ENCODE results near the gene SUMO2.
"Not testable (repeated sequence)": the region's sequence is repeated elsewhere in the genome, so short reads cannot be mapped to it uniquely, and the experiment has no call there.

SUMO2 gene

DNA sequence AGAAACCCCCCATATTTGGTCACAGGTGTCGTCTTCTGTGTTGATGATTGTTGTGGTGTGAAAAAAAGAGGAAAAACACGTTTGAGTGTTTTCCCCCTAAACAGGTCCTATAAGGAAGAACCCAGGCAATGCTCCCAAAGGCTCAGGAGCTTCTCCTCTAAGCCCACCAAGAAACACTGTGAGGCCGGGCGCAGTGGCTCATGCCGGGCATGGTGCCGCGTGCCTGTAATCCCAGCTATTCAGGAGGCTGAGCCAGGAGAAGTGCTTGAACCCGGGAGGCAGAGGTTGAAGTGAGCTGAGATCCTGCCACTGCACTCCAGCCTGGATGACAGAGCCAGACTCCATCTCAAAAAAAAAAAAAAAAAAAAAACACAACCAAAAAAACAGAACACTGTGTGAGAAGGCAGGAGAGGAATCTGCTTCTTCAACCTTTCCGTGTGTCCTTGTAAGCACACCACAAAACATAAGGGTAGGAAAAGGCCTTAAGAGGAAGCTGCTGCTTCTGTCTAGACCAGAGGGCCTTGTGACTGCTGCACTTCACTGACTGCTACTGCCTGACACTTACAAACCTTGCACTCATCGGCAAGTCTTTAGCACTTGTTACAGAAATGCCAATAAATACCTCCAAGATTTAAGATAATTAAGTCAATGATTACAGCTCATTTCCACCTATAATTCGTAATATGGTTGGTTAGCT lies 37.8 kb downstream of the SUMO2 start:
- no peak for DNase-seq (ENCODE audit: low read depth)

DNA sequence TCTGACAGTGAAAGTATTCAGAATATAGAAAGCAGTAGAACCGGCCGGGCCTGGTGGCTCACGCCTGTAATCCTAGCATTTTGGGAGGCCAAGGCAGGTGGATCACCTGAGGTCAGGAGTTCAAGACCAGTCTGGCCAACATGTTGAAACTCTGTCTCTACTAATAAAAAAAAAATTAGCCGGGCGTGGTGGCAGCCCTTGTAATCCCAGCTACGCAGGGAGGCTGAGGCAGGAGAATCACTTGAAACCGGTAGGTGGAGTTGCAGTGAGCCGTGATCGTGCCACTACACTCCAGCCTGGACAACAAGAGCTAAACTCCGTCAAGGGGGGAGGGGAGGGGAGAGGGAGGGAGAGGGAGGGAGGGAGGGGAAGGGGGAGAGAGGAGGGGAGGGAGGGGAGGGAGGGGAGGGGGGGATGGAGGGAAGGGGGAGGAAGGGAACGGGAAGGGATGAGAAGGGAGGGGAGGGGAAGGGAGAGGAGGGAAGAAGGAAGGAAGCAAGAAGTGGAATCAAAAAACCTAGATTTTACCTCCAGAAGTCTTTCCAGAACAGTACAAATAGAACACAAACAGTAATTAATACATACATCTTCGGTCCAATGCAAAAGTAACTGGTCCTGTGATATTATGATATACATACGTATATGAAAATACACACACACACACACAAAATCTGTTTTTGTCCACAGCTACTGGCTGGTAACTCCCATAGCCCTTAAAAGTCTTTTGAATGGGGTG lies 40.4 kb downstream of the SUMO2 start:
- DNase-seq (ENCODE audit: low read depth): no peak

DNA sequence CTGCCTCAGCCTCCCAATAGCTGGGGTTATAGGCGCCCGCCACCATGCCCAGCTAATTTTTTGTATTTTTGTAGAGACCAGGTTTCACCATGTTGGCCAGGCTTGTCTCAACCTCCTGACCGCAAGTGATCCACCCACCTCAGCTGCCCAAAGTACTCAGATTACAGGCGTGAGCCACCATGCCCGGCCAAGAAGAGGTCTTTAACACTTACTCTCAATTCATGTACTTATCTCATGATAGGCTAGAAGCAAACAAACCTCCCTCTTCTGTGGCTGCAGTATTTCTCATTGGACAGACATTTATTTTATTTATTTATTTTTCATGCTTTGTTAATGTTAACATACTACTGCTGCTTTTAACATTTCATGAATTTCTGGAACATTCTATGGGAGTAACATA lies 44.2 kb downstream of the SUMO2 start:
- DNase-seq (ENCODE audit: low read depth): no peak

DNA sequence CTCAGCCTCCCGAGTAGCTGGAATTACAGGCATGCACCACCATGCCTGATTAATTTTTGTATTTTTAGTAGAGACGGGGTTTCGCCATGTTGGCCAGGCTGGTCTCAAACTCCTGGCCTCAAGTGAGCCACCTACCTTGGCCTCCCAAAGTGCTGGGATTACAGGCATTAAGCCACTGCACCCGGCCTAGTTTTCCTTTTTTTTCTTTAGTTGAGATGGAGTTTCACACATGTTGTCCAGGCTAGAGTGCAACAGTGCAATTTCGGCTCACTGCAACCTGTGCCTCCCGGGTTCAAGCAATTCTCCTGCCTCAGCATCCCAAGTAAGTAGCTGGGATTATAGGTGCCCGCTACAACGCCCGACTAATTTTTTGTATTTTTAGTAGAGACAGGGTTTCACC lies 45.0 kb downstream of the SUMO2 start:
- not testable (repeated sequence) for DNase-seq (ENCODE audit: low read depth)

DNA sequence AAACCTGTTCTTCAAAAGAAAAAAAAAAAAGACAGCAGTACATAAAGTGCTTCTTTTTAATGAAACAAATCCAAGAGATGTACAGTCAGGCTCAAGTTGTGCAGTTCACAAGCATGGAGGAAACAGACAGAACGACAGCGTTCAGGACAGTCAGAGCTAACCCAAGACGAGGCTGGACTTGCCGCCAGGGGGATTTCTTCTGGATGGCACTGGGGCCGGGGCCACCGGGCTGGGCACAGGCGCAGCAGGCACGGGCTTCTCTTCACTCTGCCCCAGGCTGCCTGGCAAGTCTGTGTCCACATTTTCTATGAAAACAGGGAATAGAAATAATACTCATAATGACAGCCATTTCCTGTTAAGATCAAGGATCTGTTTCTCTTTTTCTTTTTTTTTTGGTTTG lies 46.8 kb downstream of the SUMO2 start:
- no peak for DNase-seq (ENCODE audit: low read depth)

DNA sequence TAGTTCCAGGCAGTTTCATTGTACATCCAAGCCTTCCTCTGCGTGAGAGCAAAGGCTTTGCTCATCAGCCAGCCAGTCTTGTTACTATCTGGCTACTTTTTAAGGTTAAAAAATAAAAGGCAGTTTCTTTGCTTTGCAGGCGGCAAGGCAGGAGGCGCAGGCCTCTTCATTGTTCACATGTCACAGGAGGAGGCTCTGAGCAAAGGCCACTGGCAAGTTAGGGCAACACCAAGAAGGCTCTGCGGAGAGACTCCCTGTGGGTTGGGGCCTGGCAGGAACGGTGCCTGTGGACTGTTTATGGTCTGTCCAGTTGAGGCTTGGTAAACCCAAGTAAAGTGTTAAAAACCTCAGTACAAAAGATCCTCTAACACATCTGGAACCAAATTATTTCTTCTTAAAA lies 47.3 kb downstream of the SUMO2 start:
- no peak for DNase-seq (ENCODE audit: low read depth)

DNA sequence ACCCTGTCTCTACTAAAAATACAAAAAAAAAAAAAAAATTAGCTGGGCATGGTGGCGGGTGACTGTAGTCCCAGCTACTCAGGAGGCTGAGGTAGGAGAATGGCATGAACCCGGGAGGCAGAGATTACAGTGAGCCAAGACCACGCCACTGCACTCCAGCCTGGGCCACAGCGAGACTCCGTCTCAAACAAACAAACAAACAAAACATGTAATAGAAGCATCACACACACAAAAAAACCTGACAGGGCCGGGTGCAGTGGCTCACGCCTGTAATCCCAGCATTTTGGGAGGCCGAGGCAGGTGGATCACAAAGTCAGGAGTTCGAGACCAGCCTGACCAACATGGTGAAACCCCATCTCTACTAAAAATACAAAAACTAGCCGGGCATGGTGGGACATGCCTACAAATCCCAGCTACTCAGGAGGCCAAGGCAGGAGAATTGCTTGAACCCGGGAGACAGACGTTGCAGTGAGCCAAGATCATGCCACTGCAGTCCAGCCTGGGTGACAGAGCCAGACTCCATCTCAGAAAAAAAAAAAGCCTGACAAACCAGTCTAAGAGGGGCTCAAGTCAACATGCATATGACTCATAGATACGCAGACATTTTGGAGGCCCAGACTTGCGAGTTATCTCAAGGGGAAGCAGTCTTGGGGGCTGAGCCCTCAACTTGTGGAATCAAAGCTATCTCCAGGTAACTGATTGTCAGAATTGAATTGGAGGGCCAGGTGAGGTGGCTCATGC lies 49.0 kb downstream of the SUMO2 start:
- DNase-seq (ENCODE audit: low read depth): not testable (repeated sequence)

DNA sequence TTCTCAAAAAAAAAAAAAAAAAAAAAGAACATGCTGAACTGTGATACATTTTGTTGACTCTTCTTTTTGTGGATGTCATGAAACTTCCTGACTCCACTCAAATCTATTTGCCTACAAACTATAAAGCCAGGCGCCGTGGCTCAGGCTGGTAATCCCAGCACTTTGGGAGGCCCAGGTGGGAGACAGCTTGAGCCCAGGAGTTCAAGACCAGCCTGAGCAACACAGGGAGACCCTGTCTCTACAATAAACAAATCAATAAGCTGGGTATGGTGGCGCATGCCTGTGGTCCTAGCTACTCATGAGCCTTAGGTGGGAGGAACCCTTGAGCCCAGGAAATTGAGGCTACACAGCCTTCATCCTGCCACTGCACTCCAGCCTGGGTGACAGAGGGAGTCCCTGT lies 49.8 kb downstream of the SUMO2 start:
- DNase-seq (ENCODE audit: low read depth): no peak

DNA sequence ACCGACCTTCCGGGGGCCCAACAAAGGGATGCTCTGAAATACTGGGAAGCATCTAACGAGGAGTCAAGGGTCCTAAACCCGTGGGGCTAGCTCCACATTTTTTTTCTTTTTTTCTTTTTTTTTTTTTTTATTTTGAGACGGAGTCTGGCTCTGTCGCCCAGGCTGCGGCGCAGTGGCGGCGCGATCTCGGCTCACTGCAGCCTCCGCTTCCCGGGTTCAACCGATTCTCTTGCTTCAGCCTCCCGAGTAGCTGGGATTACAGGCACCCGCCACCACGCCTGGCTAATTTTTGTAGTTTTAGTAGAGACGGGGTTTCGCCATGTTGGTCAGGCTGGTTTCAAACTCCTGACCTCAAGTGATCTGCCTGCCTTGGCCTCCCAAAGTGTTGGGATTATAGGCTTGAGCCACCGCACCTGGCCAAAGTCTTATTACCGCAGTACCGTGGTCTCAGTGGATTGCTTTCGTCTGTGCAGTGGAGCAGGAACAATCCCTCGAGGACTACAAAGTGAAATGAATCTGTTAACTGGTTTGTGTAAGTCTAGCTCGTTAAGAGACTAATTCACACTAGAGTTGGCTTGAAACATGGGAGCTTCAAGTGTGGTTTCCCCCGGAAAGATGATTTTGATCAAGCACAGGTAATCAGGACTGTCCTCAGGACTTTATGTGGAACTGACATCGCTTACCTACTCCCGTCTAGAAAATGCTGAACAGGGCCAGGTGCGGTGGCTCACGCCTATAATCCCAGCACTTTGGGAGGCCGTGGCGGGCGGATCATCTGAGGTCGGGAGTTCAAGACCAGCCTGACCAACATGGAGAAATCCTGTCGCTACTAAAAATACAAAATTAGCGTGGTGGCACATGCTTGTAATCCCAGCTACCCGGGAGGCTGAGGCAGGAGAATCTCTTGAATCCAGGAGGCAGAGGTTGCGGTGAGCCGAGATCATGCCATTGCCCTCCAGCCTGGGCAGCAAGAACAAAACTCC lies 50.5 kb downstream of the SUMO2 start:
- DNase-seq (ENCODE audit: low read depth): not testable (repeated sequence)

DNA sequence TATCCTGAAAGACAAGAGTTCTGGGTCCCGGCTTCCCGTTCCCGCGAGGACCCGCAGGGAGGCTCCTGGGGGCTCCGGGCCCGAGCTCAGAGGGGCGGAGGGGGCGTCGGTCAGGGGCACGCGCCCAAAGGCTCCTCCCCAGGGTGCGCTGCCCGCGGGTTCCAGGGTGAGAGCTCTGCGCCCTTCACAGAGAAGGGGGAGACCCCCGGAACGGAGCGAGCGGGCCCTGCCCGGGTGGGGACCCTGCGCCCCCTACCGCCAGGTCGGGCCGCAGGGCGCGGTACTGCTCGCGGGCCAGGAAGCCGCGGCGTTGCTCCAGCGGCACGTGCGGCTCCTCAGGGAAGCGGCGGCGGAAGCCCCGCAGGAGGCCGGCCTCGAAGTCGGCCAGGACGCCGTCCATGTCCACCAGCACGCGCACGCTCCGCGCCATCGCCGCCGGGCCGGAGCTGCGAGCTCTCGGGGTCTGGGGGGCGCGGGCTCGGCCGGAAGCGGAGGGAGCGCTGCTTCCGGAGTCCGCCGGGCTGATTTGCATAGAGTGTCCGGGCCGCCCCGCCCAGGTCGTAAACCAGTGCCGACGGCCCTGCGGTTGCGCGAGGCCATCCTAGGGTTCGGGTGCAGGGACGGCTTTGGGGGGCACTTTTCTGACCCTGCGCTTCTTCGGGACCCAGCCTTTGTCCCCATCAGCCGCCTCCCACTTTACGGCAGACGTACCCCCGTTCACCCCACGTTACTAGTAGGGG lies 51.3 kb downstream of the SUMO2 start, which contains the start of gene NT5C:
NT5C (minus strand) TSS at position 465 of the 740 bp plus-strand sequence; CDS start at position 430, 35 bp downstream.
- DNase-seq (ENCODE audit: low read depth): no peak

DNA sequence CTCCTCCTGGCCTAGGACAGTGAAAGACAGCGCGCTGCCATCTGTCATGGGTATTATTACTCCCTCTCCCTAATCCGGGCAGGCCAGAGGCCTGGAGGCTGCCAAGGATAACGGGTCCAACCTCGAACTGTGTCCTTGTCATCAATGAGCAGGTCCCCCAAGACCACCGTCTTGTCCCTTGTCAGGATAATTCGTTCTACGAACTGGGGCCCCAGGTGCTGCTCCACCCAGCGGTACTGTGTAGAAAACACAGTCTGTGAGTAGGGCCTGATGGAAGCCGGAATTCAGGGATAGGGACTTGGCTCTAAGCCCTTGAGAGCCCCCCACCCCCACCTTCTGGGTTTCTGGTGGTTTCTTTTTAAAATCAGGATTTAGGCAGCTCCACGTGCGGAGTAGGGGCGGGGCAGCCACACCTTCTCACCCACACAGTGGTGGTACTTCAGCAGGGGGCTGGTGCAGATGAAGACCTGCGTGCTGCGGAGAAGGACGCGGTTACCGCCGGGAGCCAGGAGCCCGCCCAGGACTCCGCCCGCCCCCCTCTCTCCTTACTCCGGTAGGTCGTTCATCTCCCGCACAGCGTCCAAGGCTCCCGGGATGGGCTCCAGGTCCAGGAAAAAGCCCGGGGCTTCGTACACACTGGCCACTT lies 52.0 kb downstream of the SUMO2 start:
- no peak for DNase-seq (ENCODE audit: low read depth)

DNA sequence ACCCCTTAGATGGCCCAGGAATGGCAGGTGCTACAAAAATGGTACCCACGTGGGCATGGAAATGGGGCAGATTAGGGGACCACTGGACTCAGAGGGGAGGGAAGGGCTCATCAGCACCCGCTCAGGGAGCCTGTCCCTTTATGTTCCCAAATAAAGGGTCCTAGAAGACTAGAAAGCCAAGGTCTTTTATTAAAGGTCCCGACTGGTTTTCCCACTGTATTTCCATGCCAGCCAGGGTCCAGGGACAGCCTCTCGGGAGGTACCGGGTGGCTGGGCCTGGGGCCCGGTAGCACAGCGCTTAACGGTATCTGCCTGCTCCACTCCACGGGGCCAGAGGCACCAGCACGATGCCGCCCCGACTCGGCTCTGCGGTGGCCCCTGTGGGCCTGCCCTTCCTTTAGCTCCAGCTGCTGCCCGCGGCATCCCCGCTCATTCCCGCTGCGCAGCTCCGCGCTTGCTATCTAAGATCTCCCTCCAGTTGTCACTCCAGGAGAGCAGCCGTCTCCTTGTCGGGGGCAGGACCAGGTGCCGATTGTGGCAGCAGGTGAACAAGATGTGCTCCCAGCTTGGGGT lies 52.6 kb downstream of the SUMO2 start:
- no peak for DNase-seq (ENCODE audit: low read depth)

DNA sequence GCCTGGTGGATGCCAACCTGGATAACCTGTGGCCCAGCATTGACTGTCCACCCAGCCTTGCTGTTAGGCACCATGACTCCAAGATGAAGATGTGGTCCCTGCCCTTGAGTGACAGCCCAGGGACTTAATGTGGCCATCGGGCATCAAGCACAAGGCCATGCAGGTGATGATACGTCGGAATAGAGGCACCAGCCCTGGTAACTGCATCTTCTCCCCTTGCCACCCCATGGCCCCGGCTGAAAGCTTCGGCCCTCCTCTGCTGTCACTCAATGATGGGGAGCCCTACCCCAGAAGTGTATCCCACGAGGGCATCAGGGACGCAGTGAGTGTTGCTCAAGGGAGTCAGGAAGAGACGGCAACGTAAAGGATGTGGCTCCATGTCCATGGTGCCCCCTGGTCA lies 53.2 kb downstream of the SUMO2 start:
- no peak for DNase-seq (ENCODE audit: low read depth)

DNA sequence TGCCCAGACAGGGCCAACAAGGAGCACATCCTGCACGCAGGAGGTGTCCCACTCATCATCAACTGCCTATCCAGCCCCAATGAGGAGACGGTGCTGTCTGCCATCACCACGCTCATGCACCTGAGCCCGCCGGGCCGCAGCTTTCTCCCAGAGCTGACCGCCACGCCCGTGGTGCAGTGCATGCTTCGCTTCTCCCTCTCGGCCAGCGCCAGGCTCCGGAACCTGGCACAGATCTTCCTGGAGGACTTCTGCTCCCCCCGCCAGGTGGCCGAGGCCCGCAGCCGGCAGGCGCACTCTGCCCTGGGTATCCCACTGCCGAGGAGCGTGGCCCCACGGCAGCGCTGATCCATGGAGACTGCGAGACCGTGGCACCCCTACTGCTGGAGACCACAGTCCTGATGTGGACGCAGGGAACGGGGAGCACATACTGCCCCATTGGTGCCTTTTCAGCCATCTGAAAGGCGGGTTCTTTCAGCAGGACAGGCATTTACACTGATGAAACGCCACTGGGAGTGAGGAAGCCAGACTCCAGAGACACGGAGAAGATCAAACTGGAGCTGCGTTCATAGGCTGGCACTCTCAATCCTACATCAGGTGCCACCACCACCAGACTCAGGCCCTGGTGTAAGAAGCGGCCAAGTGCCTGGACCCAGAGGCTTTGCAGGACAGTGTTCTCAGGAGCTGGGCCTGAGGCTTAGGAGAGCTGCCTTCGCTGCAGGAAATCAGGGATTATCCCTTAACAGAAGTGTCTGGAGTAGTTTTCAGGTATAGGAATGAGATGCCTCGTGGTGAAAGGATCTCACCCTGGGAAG lies 53.9 kb downstream of the SUMO2 start:
- no peak for DNase-seq (ENCODE audit: low read depth)

DNA sequence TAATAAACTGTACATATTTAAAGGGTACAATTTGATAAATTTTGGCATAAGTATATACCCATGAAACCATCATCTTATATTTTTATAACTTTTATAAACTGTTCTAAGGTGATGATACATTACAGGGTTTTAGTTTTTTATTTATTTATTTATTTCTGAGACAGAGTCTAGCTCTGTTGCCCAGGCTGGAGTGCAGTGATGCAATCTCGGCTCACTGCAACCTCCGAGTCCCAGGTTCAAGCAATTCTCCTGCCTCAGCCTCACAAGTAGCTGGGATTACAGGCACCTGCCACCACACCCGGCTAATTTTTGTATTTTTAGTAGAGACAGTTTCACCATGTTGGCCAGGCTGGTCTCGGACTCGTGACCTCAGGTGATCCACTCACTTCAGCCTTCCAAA lies 54.8 kb downstream of the SUMO2 start:
- not testable (repeated sequence) for DNase-seq (ENCODE audit: low read depth)

DNA sequence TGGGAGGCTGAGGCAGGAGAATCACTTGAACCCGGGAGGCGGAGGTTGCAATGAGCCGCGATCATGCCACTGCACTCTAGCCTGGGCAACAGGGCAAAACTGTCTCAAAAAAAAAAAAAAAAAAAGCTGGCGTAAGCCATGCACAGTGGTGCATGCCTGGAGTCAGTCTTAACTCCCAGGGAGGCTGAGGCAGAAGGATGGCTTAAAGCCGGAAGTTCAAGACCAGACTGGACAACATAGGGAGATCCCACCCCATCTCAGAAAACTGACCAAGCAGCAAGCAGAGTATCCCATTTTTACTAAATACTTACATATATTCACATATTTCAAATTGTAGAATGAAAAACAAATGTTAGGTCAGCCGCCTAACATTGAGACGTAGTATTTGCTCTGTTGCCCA lies 55.8 kb downstream of the SUMO2 start:
- DNase-seq (ENCODE audit: low read depth): no peak

DNA sequence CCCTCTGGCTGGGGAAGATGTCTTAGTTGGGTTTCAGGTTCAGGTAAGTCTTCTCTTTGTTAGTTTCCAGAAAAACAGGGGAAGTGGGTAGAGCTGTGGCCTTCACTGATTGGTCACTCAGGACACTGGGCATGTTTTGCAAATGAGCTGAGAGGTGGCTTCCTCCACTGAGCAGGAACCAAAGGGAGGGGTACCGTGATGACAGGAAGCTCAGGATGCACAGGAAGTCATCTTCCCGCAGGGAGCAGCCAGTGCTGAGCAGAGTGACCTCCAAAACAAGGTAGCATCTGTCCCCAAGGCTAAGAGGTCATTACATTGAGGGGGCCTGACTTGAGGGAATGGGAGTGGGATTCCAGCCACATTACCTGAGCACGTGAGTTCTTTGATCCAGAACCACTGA lies 56.8 kb downstream of the SUMO2 start:
- no peak for DNase-seq (ENCODE audit: low read depth)

DNA sequence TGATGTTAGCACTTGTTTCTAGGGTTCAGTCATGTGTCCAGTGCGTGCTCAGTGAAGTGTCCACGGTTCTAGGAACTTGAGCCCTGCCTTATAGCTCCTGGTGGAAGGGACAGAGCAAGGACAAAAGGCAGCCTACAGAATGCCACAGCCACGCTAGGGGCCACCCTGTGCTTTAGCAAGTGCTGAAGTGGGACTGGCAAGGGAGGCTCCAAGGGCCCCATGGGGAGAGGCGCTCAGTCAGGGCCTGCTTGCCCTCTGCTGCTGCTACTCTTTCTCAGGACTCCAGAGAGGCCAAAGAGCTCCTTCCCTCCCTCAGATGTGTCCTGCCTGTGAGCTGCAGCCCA lies 58.0 kb downstream of the SUMO2 start:
- DNase-seq (ENCODE audit: low read depth): no peak

DNA sequence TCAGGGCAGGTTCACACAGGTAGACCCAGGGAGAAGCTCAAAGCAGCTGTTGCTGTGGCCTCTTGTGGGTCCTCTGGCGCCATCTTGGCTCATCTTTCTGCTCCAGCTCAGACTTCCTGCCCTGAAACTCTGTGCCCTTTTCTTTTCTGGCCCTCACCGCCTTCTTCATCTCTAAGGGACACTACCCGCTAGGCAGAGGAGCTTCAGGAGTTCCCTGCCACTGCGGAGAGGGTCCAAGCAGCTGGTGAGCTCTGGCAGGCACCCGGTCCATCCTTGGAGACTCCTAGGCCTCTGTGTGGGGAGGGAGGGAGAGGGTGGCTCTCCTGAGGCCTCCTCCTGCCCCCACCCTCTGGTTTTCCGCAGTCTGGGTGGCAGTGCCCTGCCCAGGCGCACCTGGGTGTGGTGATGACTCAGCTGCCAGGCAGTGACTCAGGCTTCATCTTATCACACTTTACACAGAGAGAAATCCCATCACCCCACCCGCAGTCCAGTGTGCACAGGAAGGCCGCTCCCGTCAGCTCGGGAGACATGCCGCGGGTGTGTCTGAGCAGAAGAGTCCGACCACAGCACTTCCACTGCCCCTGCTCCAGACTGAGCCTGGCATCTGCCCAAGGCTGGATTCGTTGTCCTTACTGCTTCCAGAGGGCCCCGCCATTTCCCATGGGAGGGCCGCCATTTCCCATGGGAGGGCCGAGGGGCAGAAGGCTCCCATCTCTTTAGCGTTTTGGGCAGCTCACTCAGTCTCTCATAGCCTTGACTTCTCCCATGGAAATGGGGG lies 58.5 kb downstream of the SUMO2 start:
- no peak for DNase-seq (ENCODE audit: low read depth)

Data from GM04503 (cell line).